ENCODE measurements around the gene CDC16. TPM values are rescaled to one million over a fixed set of nuclear protein-coding genes. Genes with fewer than 3 reads are reported as not detected.

The CDC16 gene
- total and polyA plus RNA-seq, 9 of the 15 experiments (the other 6 are each of a cell fraction or from before 2014, with no cell fraction given): 23.2 to 102 (median 51.6) TPM

DNA sequence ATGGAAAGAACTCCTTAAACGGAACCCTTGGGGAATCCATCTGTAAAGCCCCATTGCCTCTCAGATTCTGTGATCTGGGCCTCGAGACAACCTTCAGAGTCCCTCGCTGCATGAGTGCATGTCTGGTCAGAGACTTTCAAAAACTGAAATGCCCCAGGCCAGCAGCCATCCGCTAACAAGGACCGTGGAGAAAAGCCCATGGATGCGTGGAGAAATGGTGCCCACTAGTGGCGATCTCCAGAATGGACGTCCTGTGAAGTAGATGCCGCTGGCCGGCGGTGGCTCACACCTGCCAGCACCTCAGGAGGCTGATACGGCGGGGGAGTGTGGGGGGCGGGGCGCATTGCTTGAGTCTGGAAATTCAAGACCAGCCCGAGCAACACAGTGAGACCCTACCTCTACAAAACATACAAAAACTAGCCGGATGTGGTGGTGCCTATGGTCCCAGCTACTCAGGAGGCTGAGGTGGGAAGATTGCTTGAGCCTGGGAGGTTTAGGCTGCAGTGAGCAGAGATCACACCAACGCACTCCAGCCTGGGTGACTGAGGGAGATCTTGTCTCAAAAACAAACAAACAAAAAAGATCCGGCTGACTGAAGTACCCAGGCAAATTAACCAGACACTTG lies 7.9 kb upstream of the CDC16 start (continued):
- TF ChIP-seq, protein P1, sequence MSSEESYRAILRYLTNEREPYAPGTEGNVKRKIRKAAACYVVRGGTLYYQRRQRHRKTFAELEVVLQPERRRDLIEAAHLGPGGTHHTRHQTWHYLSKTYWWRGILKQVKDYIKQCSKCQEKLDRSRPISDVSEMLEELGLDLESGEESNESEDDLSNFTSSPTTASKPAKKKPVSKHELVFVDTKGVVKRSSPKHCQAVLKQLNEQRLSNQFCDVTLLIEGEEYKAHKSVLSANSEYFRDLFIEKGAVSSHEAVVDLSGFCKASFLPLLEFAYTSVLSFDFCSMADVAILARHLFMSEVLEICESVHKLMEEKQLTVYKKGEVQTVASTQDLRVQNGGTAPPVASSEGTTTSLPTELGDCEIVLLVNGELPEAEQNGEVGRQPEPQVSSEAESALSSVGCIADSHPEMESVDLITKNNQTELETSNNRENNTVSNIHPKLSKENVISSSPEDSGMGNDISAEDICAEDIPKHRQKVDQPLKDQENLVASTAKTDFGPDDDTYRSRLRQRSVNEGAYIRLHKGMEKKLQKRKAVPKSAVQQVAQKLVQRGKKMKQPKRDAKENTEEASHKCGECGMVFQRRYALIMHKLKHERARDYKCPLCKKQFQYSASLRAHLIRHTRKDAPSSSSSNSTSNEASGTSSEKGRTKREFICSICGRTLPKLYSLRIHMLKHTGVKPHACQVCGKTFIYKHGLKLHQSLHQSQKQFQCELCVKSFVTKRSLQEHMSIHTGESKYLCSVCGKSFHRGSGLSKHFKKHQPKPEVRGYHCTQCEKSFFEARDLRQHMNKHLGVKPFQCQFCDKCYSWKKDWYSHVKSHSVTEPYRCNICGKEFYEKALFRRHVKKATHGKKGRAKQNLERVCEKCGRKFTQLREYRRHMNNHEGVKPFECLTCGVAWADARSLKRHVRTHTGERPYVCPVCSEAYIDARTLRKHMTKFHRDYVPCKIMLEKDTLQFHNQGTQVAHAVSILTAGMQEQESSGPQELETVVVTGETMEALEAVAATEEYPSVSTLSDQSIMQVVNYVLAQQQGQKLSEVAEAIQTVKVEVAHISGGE (CRISPR knock-in tag; IDR thresholded peaks at IDR 0.05): no peak
- TF ChIP-seq, protein P2, sequence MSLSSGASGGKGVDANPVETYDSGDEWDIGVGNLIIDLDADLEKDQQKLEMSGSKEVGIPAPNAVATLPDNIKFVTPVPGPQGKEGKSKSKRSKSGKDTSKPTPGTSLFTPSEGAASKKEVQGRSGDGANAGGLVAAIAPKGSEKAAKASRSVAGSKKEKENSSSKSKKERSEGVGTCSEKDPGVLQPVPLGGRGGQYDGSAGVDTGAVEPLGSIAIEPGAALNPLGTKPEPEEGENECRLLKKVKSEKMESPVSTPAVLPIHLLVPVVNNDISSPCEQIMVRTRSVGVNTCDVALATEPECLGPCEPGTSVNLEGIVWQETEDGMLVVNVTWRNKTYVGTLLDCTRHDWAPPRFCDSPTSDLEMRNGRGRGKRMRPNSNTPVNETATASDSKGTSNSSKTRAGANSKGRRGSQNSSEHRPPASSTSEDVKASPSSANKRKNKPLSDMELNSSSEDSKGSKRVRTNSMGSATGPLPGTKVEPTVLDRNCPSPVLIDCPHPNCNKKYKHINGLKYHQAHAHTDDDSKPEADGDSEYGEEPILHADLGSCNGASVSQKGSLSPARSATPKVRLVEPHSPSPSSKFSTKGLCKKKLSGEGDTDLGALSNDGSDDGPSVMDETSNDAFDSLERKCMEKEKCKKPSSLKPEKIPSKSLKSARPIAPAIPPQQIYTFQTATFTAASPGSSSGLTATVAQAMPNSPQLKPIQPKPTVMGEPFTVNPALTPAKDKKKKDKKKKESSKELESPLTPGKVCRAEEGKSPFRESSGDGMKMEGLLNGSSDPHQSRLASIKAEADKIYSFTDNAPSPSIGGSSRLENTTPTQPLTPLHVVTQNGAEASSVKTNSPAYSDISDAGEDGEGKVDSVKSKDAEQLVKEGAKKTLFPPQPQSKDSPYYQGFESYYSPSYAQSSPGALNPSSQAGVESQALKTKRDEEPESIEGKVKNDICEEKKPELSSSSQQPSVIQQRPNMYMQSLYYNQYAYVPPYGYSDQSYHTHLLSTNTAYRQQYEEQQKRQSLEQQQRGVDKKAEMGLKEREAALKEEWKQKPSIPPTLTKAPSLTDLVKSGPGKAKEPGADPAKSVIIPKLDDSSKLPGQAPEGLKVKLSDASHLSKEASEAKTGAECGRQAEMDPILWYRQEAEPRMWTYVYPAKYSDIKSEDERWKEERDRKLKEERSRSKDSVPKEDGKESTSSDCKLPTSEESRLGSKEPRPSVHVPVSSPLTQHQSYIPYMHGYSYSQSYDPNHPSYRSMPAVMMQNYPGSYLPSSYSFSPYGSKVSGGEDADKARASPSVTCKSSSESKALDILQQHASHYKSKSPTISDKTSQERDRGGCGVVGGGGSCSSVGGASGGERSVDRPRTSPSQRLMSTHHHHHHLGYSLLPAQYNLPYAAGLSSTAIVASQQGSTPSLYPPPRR (CRISPR knock-in tag; IDR thresholded peaks at IDR 0.05; ENCODE audit: borderline replicate concordance): no peak
- TF ChIP-seq HSF4 (CRISPR knock-in tag; IDR thresholded peaks at IDR 0.05; ENCODE audit: borderline replicate concordance) (no peak), NCOA4 (IDR thresholded peaks at IDR 0.05; ENCODE audit: partially characterized antibody) (no peak), FOXM1 (IDR thresholded peaks at IDR 0.05; ENCODE audit: low read depth) (no peak), FOXM1 (CRISPR knock-in tag; IDR thresholded peaks at IDR 0.05; ENCODE audit: low read depth) (no peak), ZBTB7A (IDR thresholded peaks at IDR 0.05; ENCODE audit: borderline replicate concordance, control insufficient read depth, low read depth, low read length) (0 out of 2 replicates have a peak, but pooled peaks have one; percentile 20), HNRNPUL1 (IDR thresholded peaks at IDR 0.05; ENCODE audit: low read length) (no peak), PHF21A (IDR thresholded peaks at IDR 0.05; ENCODE audit: borderline replicate concordance, low read depth) (no peak)
- TF ChIP-seq, protein P3, sequence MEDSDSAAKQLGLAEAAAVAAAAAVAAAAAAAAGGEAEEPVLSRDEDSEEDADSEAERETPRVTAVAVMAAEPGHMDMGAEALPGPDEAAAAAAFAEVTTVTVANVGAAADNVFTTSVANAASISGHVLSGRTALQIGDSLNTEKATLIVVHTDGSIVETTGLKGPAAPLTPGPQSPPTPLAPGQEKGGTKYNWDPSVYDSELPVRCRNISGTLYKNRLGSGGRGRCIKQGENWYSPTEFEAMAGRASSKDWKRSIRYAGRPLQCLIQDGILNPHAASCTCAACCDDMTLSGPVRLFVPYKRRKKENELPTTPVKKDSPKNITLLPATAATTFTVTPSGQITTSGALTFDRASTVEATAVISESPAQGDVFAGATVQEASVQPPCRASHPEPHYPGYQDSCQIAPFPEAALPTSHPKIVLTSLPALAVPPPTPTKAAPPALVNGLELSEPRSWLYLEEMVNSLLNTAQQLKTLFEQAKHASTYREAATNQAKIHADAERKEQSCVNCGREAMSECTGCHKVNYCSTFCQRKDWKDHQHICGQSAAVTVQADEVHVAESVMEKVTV (CRISPR knock-in tag; IDR thresholded peaks at IDR 0.05): peak; percentile 94
- TF ChIP-seq, protein P4, sequence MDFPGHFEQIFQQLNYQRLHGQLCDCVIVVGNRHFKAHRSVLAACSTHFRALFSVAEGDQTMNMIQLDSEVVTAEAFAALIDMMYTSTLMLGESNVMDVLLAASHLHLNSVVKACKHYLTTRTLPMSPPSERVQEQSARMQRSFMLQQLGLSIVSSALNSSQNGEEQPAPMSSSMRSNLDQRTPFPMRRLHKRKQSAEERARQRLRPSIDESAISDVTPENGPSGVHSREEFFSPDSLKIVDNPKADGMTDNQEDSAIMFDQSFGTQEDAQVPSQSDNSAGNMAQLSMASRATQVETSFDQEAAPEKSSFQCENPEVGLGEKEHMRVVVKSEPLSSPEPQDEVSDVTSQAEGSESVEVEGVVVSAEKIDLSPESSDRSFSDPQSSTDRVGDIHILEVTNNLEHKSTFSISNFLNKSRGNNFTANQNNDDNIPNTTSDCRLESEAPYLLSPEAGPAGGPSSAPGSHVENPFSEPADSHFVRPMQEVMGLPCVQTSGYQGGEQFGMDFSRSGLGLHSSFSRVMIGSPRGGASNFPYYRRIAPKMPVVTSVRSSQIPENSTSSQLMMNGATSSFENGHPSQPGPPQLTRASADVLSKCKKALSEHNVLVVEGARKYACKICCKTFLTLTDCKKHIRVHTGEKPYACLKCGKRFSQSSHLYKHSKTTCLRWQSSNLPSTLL (IDR thresholded peaks at IDR 0.05): no peak
- TF ChIP-seq, protein P5, sequence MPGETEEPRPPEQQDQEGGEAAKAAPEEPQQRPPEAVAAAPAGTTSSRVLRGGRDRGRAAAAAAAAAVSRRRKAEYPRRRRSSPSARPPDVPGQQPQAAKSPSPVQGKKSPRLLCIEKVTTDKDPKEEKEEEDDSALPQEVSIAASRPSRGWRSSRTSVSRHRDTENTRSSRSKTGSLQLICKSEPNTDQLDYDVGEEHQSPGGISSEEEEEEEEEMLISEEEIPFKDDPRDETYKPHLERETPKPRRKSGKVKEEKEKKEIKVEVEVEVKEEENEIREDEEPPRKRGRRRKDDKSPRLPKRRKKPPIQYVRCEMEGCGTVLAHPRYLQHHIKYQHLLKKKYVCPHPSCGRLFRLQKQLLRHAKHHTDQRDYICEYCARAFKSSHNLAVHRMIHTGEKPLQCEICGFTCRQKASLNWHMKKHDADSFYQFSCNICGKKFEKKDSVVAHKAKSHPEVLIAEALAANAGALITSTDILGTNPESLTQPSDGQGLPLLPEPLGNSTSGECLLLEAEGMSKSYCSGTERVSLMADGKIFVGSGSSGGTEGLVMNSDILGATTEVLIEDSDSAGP (CRISPR knock-in tag; IDR thresholded peaks at IDR 0.05): no peak
